ENCODE measurements around the gene SP6. TPM values are rescaled to one million over a fixed set of nuclear protein-coding genes. Genes with fewer than 3 reads are reported as not detected.

Gene SP6
- total and polyA plus RNA-seq, 4 donors = 0.03 to 0.09 (median 0.06) TPM

- 91% methylated on average over 11 of the region's 11 CpGs for WGBS
- TF ChIP-seq JUND (IDR thresholded peaks at IDR 0.05) = no peak
- TF ChIP-seq FOXA1 (IDR thresholded peaks at IDR 0.05) = no peak
- TF ChIP-seq GABPA (IDR thresholded peaks at IDR 0.05 in 1 of 2, conservative IDR thresholded peaks at IDR 0.05 in 1 of 2) = no peak
- no peak for TF ChIP-seq RAD21 (IDR thresholded peaks at IDR 0.05)
- TF ChIP-seq FOXA2 (IDR thresholded peaks at IDR 0.05) = no peak
- no peak for TF ChIP-seq NR2F2 (IDR thresholded peaks at IDR 0.05)
- no peak for TF ChIP-seq EGR1 (IDR thresholded peaks at IDR 0.05; ENCODE audit: low read depth in 2 of 2)
- no peak for TF ChIP-seq HNF4G (IDR thresholded peaks at IDR 0.05)
- no peak for TF ChIP-seq ZBTB33 (IDR thresholded peaks at IDR 0.05)
- no peak for TF ChIP-seq SP1 (IDR thresholded peaks at IDR 0.05)
- no peak for TF ChIP-seq YY1 (IDR thresholded peaks at IDR 0.05)
- no peak for TF ChIP-seq RXRA (IDR thresholded peaks at IDR 0.05)
- no peak for TF ChIP-seq TAF1 (conservative IDR thresholded peaks at IDR 0.05)
- H3K27me3 ChIP-seq (ENCODE audit: control insufficient read depth in 4 of 4, insufficient read depth in 4 of 4, low read length in 3 of 4) = no peaks in the 10 kb centered on the region
- H3K4me3 ChIP-seq (ENCODE audit: low read depth in 1 of 3, low read length in 3 of 3) = no peak overlapping the region
- no peaks in the 10 kb centered on the region for H3K9me3 ChIP-seq (ENCODE audit: control insufficient read depth in 4 of 4, low read length in 3 of 4)
- no peak overlapping the region for H3K27ac ChIP-seq (ENCODE audit: low read depth in 1 of 2, low read length in 2 of 2)
- DNase-seq (ENCODE audit: low spot score) = no peak
- H3K9ac ChIP-seq (ENCODE audit: low read depth in 1 of 2, low read length in 2 of 2) = no peak overlapping the region
- H3K36me3 ChIP-seq (ENCODE audit: control insufficient read depth in 4 of 4, insufficient read depth in 3 of 4, low read depth in 1 of 4, low read length in 3 of 4) = peaks cover 0 to 9% (median 2%) of the 10 kb centered on the region in 4 donors
- H3K4me1 ChIP-seq (ENCODE audit: control insufficient read depth in 4 of 4, insufficient read depth in 4 of 4, low read length in 3 of 4) = peaks cover 0 to 19% (median 5%) of the 10 kb centered on the region in 4 donors
These were observed 32.8 kb downstream of the SP6 start for GRCh38 chr17:47818002-47818695.

GRCh38 chr17:47816947-47817346 lies 34.0 kb downstream of the SP6 start:
- Histone ChIP-seq H3K36me3 (ENCODE audit: control insufficient read depth in 4 of 4, insufficient read depth in 3 of 4, low read depth in 1 of 4, low read length in 3 of 4) (peaks cover 0 to 8% (median 2%) of the 10 kb centered on the region in 4 donors), H3K9me3 (ENCODE audit: control insufficient read depth in 4 of 4, low read length in 3 of 4) (no peaks in the 10 kb centered on the region), H3K4me1 (ENCODE audit: control insufficient read depth in 4 of 4, insufficient read depth in 4 of 4, low read length in 3 of 4) (peaks cover 0 to 14% (median 4%) of the 10 kb centered on the region in 4 donors), H3K27ac (ENCODE audit: low read depth in 1 of 2, low read length in 2 of 2) (no peak overlapping the region), H3K27me3 (ENCODE audit: control insufficient read depth in 4 of 4, insufficient read depth in 4 of 4, low read length in 3 of 4) (no peaks in the 10 kb centered on the region), H3K4me3 (ENCODE audit: low read depth in 1 of 3, low read length in 3 of 3) (no peak overlapping the region), H3K9ac (ENCODE audit: low read depth in 1 of 2, low read length in 2 of 2) (no peak overlapping the region)
- no peak for TF ChIP-seq ATF3 (IDR thresholded peaks at IDR 0.05)
- no peak for TF ChIP-seq EGR1 (IDR thresholded peaks at IDR 0.05; ENCODE audit: low read depth in 2 of 2)
- DNase-seq (ENCODE audit: low spot score) = no peak
- 95% methylated on average over 10 of the region's 10 CpGs for WGBS

GRCh38 chr17:47816111-47816735 lies 34.7 kb downstream of the SP6 start:
- peaks cover 0 to 8% (median 2%) of the 10 kb centered on the region in 4 donors for H3K36me3 ChIP-seq (ENCODE audit: control insufficient read depth in 4 of 4, insufficient read depth in 3 of 4, low read depth in 1 of 4, low read length in 3 of 4)
- H3K4me3 ChIP-seq (ENCODE audit: low read depth in 1 of 3, low read length in 3 of 3) = no peak overlapping the region
- H3K4me1 ChIP-seq (ENCODE audit: control insufficient read depth in 4 of 4, insufficient read depth in 4 of 4, low read length in 3 of 4) = peaks cover 0 to 10% (median 2%) of the 10 kb centered on the region in 4 donors
- H3K9ac ChIP-seq (ENCODE audit: low read depth in 1 of 2, low read length in 2 of 2) = no peak overlapping the region
- DNase-seq (ENCODE audit: low spot score) = no peak
- H3K27ac ChIP-seq (ENCODE audit: low read depth in 1 of 2, low read length in 2 of 2) = no peak overlapping the region
- H3K9me3 ChIP-seq (ENCODE audit: control insufficient read depth in 4 of 4, low read length in 3 of 4) = no peaks in the 10 kb centered on the region
- no peaks in the 10 kb centered on the region for H3K27me3 ChIP-seq (ENCODE audit: control insufficient read depth in 4 of 4, insufficient read depth in 4 of 4, low read length in 3 of 4)
- 96% methylated on average over 21 of the region's 21 CpGs for WGBS
- TF ChIP-seq ATF3 (IDR thresholded peaks at IDR 0.05) (no peak), RXRA (IDR thresholded peaks at IDR 0.05) (no peak), CTCF (IDR thresholded peaks at IDR 0.05; ENCODE audit: low read depth, low read length, missing input control) (no peak), EGR1 (IDR thresholded peaks at IDR 0.05; ENCODE audit: low read depth in 2 of 2) (no peak), JUND (IDR thresholded peaks at IDR 0.05) (no peak), NR2F2 (IDR thresholded peaks at IDR 0.05) (no peak), TAF1 (conservative IDR thresholded peaks at IDR 0.05) (no peak), REST (IDR thresholded peaks at IDR 0.05) (no peak), FOXA1 (IDR thresholded peaks at IDR 0.05) (no peak)

Data from liver (tissue), 9 donors.